ENCODE measurements around the gene MC2R.
"Not testable (repeated sequence)": the region's sequence is repeated elsewhere in the genome, so short reads cannot be mapped to it uniquely, and the experiment has no call there.

The MC2R gene

DNA sequence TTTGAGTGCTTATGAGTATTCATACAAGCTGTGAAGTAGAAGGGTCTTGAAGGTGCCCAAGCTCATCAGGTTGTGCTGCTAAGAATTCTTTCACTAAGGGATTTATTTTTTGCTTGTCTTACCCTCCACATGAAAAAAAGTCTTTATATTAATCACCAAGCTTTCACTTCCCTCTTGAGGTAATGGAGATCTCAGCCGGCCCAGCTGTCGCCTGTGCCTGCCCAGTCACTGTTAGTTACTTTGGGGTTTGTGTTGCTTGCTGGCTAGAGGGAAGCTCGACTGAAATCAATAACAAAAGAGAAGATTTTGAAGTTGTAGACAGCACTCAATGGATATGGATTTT lies 21.9 kb downstream of the MC2R start:
- no peak for DNase-seq (ENCODE audit: low read depth)

GRCh38 chr18:13892098-13892497 lies 23.2 kb downstream of the MC2R start:
- DNase-seq (ENCODE audit: low read depth): no peak

- DNase-seq (ENCODE audit: low read depth): no peak
These were observed 24.5 kb downstream of the MC2R start for GRCh38 chr18:13890761-13891361.

DNA sequence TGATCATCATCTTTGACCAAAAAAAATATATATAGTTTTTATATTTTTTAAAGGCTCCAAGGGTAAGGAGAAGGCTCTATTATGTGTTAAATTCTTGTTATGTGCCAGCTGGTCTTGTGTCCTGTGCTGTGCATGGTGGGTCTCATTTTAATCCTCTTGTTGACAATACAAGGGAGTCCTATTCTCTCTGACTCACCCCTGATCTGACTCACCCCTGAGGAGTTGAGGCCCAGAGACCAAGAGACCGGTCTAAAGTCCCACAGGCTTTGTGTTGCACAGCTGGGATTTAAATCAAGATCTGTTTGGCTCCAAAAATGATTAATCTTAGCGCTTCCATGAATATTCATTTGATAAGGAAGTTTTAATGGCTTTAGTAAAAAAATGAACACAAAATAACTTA lies 25.7 kb downstream of the MC2R start:
- DNase-seq (ENCODE audit: low read depth): peak; percentile 1

DNA sequence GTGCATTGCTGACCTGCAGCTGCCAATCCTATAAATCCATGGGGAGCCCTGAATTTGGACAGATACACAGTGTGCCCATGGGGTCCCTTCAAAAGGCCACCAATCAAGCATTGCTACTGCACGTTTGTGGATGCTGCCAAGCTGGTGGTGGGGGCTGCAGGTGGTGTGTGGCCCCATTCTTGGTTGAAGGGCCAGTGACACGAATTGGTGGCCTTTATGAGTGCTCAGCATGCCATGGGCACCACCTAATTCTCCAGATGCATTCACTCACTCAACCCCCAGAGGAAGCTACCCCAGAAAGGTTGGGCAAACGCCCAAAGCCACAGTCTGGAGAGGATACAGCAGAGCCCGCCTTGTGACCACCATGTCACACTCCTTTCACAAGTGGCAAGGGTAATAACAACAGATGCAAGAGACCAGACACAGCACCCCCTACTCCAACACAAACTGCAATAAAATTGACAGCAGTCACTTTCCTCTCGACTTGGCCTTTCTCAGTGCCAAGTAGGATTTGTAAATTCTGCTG lies 27.1 kb downstream of the MC2R start:
- no peak for DNase-seq (ENCODE audit: low read depth)

DNA sequence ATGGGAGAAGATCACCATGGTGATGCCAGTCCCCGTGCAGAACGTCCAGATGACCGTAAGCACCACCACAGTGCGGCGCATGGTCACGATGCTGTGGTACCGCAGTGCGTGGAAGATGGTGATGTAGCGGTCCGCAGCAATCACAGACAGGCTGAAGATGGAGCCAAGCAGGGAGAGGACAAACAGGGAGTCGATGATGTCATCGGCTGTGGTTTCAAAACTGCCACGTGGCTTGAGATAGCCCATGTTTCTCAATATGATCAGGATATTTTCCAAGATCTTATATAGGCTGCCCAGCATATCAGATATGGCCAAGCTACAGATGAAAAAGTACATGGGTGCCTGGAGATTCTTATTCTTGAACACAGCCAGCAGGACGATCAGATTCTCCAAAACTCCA lies 30.3 kb downstream of the MC2R start:
- no peak for DNase-seq (ENCODE audit: low read depth)

DNA sequence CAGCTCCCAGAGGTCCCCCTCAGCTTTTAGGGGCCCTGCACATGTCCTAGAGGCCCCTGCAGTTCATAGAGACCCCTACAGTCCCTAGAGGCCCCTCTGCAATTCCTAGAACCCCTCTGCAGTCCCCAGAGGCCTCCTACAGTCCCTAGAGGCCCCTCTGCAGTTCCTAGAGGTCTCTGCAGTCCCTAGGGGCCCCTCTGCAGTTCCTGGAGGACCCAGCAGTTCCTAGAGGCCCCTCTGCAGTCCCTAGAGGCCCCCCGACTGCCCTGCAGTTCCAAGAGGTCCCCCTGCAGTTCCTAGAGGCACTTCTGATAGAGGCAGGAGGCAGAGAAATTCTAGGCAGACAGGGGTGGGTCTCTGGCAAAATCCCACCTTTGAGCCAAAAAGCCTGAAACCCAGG lies 35.4 kb downstream of the MC2R start:
- no peak for DNase-seq (ENCODE audit: low read depth)

GRCh38 chr18:13879492-13879891 lies 35.8 kb downstream of the MC2R start:
- no peak for DNase-seq (ENCODE audit: low read depth)

DNA sequence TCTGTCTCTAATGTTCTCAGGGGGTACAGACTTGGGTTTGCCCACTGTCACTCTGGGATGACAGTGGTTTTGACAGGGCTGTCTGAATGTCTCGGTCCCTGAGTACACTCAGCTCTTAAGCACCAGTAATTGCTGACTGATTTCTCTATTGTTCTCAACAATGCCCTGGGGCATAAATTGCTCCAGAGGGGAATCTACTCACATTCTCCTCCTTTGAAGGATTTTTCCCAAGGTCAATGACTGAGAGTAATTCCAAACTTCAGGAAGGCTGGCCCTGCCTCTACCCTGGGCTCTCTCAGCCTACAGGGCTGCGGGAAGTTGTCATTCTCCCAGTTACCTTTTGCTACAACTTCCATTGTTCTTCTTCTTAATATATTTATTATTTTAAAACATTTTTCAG lies 36.5 kb downstream of the MC2R start:
- DNase-seq (ENCODE audit: low read depth): no peak

- no peak for DNase-seq (ENCODE audit: low read depth)
These were observed 38.2 kb downstream of the MC2R start for GRCh38 chr18:13877157-13877556.

- DNase-seq (ENCODE audit: low read depth): no peak
These were observed 40.8 kb downstream of the MC2R start for GRCh38 chr18:13874558-13874957.

GRCh38 chr18:13872932-13873331 lies 42.4 kb downstream of the MC2R start:
- no peak for DNase-seq (ENCODE audit: low read depth)

DNA sequence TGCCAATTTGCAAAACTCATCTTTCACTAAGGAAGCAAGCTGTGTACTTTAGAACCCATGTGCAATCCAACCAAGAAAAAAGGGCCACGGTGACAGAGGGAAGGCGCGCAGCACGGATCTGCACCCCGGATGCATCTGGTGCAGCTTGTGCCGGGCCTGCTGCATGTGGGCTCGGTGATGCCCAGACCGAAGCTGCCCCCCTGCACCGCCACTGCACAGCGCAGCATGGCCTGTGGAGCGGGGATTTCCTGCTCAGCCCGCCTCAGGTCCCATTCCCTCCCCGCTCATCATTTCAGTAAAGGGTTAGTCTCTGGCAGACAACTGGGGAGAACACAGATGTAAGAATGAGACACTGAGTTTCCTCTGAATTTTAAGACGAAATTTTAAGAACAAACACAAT lies 43.0 kb downstream of the MC2R start:
- no peak for DNase-seq (ENCODE audit: low read depth)

GRCh38 chr18:13871701-13872100 lies 43.6 kb downstream of the MC2R start:
- DNase-seq (ENCODE audit: low read depth): no peak

DNA sequence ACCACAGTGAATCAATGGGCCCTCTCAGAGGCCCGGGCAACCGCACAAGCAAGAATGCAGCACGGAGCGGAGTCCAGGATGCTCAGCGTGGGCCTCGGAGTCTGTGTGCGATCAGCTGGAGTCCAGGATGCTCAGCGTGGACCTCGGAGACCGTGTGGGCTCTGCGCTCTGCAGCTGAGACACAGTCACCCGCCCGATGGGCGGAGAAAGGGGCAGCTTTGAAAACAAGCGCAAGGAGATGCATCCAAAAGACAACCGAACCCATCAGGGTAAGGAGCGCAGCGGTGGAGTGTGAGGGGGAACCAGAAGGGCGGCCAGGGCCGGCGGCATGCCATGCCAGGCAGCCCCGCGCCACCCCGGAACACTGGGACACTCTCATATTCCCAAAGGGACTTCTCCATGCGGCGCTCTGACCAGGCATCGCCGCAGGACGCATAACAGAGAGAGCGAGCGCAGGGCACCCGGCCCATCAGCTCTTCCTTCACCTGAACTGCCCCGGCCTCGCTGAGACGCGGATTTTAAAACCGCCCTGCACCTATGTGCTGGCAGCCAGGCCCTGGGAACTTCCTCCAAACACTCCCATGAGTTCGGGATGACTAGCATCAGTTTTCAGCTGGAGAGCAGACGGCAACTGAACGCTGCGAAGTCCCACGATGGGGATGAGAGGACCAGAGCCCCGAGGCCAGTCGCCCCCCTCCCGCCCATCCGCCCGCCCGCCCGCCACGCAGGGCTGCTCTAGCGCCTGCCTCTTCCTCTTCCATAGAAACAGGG lies 46.6 kb downstream of the MC2R start:
- DNase-seq (ENCODE audit: low read depth): no peak

GRCh38 chr18:13862898-13863297 lies 52.4 kb downstream of the MC2R start:
- DNase-seq (ENCODE audit: low read depth): not testable (repeated sequence)

DNA sequence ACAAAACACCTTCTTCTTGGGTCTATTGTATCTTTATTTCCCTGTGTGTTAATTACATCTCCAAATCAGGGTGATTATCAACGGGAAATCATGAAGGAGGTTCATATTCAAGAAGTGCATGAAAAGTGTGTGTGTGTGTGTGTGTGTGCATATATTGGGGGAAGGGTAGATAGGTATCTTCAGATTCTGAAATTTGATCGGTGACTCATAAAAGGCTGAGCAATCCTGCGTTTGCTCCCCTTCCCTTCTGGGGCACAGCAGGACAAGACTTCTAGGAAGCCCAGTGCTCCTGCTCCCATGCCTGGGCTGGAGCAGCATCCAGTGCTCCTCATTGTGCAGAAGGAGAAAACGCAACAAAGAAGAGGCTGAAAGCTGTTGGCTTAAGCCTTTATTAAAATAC lies 65.5 kb downstream of the MC2R start:
- no peak for DNase-seq (ENCODE audit: low read depth)

DNA sequence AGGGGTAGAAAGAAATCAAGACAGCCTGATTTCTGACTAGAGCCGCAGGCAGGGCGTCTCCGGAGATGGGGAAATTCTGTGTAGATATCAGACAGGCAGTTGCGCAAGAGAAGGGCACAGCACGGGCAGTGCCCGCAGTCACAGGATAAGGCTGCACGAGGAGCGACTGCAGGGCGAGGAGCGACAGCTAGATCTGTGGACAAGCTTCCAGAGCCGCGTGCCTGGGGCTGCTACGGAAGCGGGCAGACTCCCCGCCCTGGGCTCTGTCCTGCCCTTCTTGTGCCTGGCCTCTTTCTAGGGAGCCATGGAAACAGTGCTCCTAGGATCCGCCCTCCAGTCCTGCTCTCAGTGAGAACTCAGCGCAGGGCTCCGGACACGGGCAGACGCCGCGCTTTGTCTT lies 78.8 kb downstream of the MC2R start:
- DNase-seq (ENCODE audit: low read depth): no peak

DNA sequence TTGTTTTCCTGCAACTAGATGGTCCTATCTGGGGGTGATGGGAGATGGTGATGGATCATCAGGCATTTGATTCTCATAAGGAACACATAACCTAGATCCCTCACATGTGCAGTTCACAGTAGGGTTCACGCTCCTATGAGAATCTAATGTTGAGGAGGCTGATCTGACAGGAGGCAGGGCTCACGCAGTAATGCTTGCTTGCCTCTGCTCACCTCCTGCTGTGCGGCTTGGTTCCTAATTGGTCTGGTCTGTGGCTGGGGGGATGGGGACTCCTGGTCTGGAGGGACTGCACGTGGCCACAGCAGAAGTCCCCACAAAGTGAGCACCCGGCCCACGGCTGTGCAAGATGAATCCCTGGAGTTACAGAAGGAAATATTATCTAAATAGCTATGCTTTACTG lies 80.1 kb downstream of the MC2R start:
- DNase-seq (ENCODE audit: low read depth): no peak

GRCh38 chr18:13834496-13835015 lies 80.8 kb downstream of the MC2R start:
- DNase-seq (ENCODE audit: low read depth): no peak

Data from iris pigment epithelial cell (primary cell).